Measurements from ENCODE around the gene SMDT1.
"Not testable (repeated sequence)": the region's sequence is repeated elsewhere in the genome, so short reads cannot be mapped to it uniquely, and the experiment has no call there.

SMDT1 gene

GRCh38 chr22:42112793-42113192 is 33.3 kb downstream of the SMDT1 start:
- not testable (repeated sequence) for DNase-seq

GRCh38 chr22:42114721-42115120 is 35.2 kb downstream of the SMDT1 start:
- no peak for DNase-seq

GRCh38 chr22:42115420-42115830 is 35.9 kb downstream of the SMDT1 start:
- DNase-seq: not testable (repeated sequence)

GRCh38 chr22:42116848-42117424 is 37.4 kb downstream of the SMDT1 start:
- DNase-seq: no peak

GRCh38 chr22:42120231-42121021 is 40.9 kb downstream of the SMDT1 start:
- DNase-seq: not testable (repeated sequence)

- not testable (repeated sequence) for DNase-seq
Observed at GRCh38 chr22:42123529-42123928, 44.0 kb downstream of the SMDT1 start.

- DNase-seq: no peak
Observed at GRCh38 chr22:42127606-42128005, 48.1 kb downstream of the SMDT1 start.

- DNase-seq: not testable (repeated sequence)
Observed at GRCh38 chr22:42128007-42128406, 48.5 kb downstream of the SMDT1 start.

GRCh38 chr22:42128776-42129694 is 49.5 kb downstream of the SMDT1 start:
- DNase-seq: not testable (repeated sequence)

GRCh38 chr22:42130182-42130581 is 50.7 kb downstream of the SMDT1 start:
- DNase-seq: not testable (repeated sequence)

GRCh38 chr22:42130639-42131431 is 51.3 kb downstream of the SMDT1 start, which contains the start of gene CYP2D6:
Gene CYP2D6, minus strand, starts transcription at chr22:42130810. Its CDS starts 19 bp downstream, at chr22:42130791.
- not testable (repeated sequence) for DNase-seq

- DNase-seq: no peak
Observed at GRCh38 chr22:42131562-42131961, 52.1 kb downstream of the SMDT1 start.

- DNase-seq: no peak
Observed at GRCh38 chr22:42132457-42132856, 53.0 kb downstream of the SMDT1 start.
